ENCODE measurements around the gene SERGEF.
"Not testable (repeated sequence)": the region's sequence is repeated elsewhere in the genome, so short reads cannot be mapped to it uniquely, and the experiment has no call there.

Gene SERGEF

DNA sequence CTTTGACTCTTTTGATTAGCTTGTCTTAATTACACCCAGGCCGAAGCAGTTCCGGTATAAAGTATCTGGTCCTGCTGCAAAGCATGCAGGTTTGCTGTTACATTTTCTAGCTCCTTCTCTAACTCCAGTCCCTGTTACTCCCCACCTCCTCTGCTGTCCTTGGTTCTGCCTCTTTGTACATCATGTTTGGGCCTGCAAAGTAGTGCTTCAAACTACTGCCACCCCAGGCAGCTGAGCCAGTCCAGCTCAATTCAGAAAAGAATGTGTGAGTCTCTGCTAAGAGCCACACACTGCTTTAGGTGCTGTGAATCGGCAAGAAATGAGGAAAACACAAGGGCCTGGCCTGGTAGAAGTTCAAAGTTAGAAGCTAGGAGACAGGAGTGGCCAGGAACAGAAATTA lies 136.0 kb downstream of the SERGEF start:
- no peaks in the 10 kb centered on the region for H3K36me3 ChIP-seq (replicated peaks; ENCODE audit: insufficient read depth, low read length)
- H2AFZ ChIP-seq (ENCODE audit: low read length) = no peak overlapping the region
- DNase-seq = no peak
- no peaks in the 10 kb centered on the region for H4K20me1 ChIP-seq (ENCODE audit: insufficient read depth, low read length)
- no peak overlapping the region for H3K4me3 ChIP-seq (ENCODE audit: low read length)
- H3K27ac ChIP-seq (ENCODE audit: low read length) = no peak overlapping the region
- H3K79me2 ChIP-seq (ENCODE audit: low read length) = no peaks in the 10 kb centered on the region
- H3K9me3 ChIP-seq (replicated peaks; ENCODE audit: insufficient read depth, low read length) = no peaks in the 10 kb centered on the region
- no peaks in the 10 kb centered on the region for H3K27me3 ChIP-seq (replicated peaks; ENCODE audit: insufficient read depth, low read length)
- no peaks in the 10 kb centered on the region for H3K9me2 ChIP-seq (replicated peaks; ENCODE audit: insufficient read depth, low read length)
- no peaks in the 10 kb centered on the region for H3F3A ChIP-seq (ENCODE audit: insufficient read depth, low read length)
- H3K4me1 ChIP-seq (ENCODE audit: low read length) = no peaks in the 10 kb centered on the region
- no peak overlapping the region for H3K4me2 ChIP-seq (ENCODE audit: low read depth, low read length)
- no peak overlapping the region for H3K9ac ChIP-seq (ENCODE audit: low read length)
- TF ChIP-seq, protein P1, sequence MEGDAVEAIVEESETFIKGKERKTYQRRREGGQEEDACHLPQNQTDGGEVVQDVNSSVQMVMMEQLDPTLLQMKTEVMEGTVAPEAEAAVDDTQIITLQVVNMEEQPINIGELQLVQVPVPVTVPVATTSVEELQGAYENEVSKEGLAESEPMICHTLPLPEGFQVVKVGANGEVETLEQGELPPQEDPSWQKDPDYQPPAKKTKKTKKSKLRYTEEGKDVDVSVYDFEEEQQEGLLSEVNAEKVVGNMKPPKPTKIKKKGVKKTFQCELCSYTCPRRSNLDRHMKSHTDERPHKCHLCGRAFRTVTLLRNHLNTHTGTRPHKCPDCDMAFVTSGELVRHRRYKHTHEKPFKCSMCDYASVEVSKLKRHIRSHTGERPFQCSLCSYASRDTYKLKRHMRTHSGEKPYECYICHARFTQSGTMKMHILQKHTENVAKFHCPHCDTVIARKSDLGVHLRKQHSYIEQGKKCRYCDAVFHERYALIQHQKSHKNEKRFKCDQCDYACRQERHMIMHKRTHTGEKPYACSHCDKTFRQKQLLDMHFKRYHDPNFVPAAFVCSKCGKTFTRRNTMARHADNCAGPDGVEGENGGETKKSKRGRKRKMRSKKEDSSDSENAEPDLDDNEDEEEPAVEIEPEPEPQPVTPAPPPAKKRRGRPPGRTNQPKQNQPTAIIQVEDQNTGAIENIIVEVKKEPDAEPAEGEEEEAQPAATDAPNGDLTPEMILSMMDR (IDR thresholded peaks at IDR 0.05; ENCODE audit: low read length) = no peak
- TF ChIP-seq EZH2phosphoT487 (IDR thresholded peaks at IDR 0.05; ENCODE audit: low read length) (no peak), EZH2 (optimal IDR thresholded peaks at IDR 0.05; ENCODE audit: low read depth, low read length) (no peak)

DNA sequence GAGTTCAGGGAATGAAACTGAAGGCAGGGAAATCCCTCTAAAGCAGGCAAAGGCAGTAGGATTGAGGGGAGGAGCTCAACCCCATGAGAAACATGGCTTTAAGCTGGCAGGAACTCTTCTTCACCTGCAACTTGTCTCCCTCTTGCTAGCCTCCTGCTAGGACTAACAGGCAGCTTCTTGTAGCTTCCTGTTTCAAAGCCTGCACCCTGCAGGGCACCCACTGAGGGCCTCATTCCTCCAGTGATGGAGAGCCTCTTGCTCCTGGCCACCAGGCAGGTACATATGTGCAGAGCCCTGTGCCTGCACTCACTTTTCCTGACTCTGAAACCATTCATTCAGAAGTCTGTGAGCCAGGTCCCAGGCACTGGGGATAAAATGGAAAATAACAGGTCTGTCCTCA lies 137.0 kb downstream of the SERGEF start:
- DNase-seq = no peak
- Histone ChIP-seq H3K9me3 (replicated peaks; ENCODE audit: insufficient read depth, low read length) (no peaks in the 10 kb centered on the region), H3K27ac (ENCODE audit: low read length) (no peak overlapping the region), H4K20me1 (ENCODE audit: insufficient read depth, low read length) (no peaks in the 10 kb centered on the region), H3K4me2 (ENCODE audit: low read depth, low read length) (no peak overlapping the region), H2AFZ (ENCODE audit: low read length) (no peak overlapping the region), H3F3A (ENCODE audit: insufficient read depth, low read length) (no peaks in the 10 kb centered on the region), H3K36me3 (replicated peaks; ENCODE audit: insufficient read depth, low read length) (no peaks in the 10 kb centered on the region), H3K9me2 (replicated peaks; ENCODE audit: insufficient read depth, low read length) (no peaks in the 10 kb centered on the region), H3K4me1 (ENCODE audit: low read length) (no peaks in the 10 kb centered on the region), H3K9ac (ENCODE audit: low read length) (no peak overlapping the region), H3K4me3 (ENCODE audit: low read length) (no peak overlapping the region), H3K27me3 (replicated peaks; ENCODE audit: insufficient read depth, low read length) (no peaks in the 10 kb centered on the region), H3K79me2 (ENCODE audit: low read length) (no peaks in the 10 kb centered on the region)
- TF ChIP-seq, protein P1 (IDR thresholded peaks at IDR 0.05; ENCODE audit: low read length) = no peak
- TF ChIP-seq EZH2 (optimal IDR thresholded peaks at IDR 0.05; ENCODE audit: low read depth, low read length) (no peak), EZH2phosphoT487 (IDR thresholded peaks at IDR 0.05; ENCODE audit: low read length) (no peak)

DNA sequence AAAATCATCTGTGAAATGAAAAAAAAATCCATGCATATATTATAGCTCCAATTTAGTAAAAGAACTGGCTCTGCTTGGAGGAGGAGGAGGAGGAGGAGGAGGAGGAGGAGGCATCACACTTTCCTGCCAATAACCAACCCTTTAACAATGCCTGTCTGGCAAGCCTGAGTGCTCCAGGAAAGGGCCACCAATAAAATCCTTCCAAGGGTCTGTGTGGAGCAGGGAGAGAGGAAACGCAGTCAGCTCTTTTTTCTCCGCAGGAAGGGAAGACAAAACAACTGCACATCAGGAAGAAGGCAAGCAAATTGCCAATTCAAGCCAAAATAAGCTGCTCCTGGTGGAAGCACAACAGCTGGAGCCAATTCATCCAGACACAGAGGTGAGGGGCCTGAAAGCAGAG lies 139.3 kb downstream of the SERGEF start:
- Histone ChIP-seq H3K36me3 (replicated peaks; ENCODE audit: insufficient read depth, low read length) (no peaks in the 10 kb centered on the region), H3K9ac (ENCODE audit: low read length) (no peak overlapping the region), H3K9me3 (replicated peaks; ENCODE audit: insufficient read depth, low read length) (no peaks in the 10 kb centered on the region), H4K20me1 (ENCODE audit: insufficient read depth, low read length) (no peaks in the 10 kb centered on the region), H3K79me2 (ENCODE audit: low read length) (no peaks in the 10 kb centered on the region), H3K9me2 (replicated peaks; ENCODE audit: insufficient read depth, low read length) (no peaks in the 10 kb centered on the region), H3K4me1 (ENCODE audit: low read length) (no peaks in the 10 kb centered on the region), H3K4me2 (ENCODE audit: low read depth, low read length) (no peak overlapping the region), H3K27ac (ENCODE audit: low read length) (no peak overlapping the region), H2AFZ (ENCODE audit: low read length) (no peak overlapping the region), H3K27me3 (replicated peaks; ENCODE audit: insufficient read depth, low read length) (no peaks in the 10 kb centered on the region), H3F3A (ENCODE audit: insufficient read depth, low read length) (no peaks in the 10 kb centered on the region), H3K4me3 (ENCODE audit: low read length) (no peak overlapping the region)
- TF ChIP-seq, protein P1 (IDR thresholded peaks at IDR 0.05; ENCODE audit: low read length) = no peak
- TF ChIP-seq EZH2 (optimal IDR thresholded peaks at IDR 0.05; ENCODE audit: low read depth, low read length) (no peak), EZH2phosphoT487 (IDR thresholded peaks at IDR 0.05; ENCODE audit: low read length) (no peak)
- DNase-seq = no peak

DNA sequence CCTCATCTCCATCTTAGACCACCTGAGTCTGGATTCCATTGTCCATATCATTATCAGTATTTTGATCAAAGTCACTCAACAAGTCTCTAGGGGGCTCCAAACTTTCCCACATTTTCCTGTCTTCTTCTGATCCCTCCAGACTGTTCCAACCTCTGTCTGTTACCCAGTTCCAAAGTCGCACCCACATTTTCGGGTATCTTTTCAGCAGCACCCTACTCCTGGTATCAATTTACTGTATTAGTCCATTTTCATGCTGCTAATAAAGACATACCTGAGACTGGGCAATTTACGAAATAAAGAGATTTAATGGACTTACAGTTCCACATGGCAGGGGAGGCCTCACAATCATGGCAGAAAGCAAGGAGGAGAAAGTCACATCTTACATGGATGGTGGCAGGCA lies 144.4 kb downstream of the SERGEF start:
- H3K4me1 ChIP-seq (ENCODE audit: low read length); H3K9me2 ChIP-seq (replicated peaks; ENCODE audit: insufficient read depth, low read length); H3K4me2 ChIP-seq (ENCODE audit: low read depth, low read length); H3K4me3 ChIP-seq (ENCODE audit: low read length); H3K27me3 ChIP-seq (replicated peaks; ENCODE audit: insufficient read depth, low read length); H4K20me1 ChIP-seq (ENCODE audit: insufficient read depth, low read length); H2AFZ ChIP-seq (ENCODE audit: low read length); DNase-seq; H3K9ac ChIP-seq (ENCODE audit: low read length); H3K9me3 ChIP-seq (replicated peaks; ENCODE audit: insufficient read depth, low read length); H3K79me2 ChIP-seq (ENCODE audit: low read length); H3F3A ChIP-seq (ENCODE audit: insufficient read depth, low read length); H3K27ac ChIP-seq (ENCODE audit: low read length); H3K36me3 ChIP-seq (replicated peaks; ENCODE audit: insufficient read depth, low read length): not testable (repeated sequence)
